Measurements from ENCODE around the gene TGFBR2.
"Not testable (repeated sequence)": the region's sequence is repeated elsewhere in the genome, so short reads cannot be mapped to it uniquely, and the experiment has no call there.

Gene TGFBR2

DNA sequence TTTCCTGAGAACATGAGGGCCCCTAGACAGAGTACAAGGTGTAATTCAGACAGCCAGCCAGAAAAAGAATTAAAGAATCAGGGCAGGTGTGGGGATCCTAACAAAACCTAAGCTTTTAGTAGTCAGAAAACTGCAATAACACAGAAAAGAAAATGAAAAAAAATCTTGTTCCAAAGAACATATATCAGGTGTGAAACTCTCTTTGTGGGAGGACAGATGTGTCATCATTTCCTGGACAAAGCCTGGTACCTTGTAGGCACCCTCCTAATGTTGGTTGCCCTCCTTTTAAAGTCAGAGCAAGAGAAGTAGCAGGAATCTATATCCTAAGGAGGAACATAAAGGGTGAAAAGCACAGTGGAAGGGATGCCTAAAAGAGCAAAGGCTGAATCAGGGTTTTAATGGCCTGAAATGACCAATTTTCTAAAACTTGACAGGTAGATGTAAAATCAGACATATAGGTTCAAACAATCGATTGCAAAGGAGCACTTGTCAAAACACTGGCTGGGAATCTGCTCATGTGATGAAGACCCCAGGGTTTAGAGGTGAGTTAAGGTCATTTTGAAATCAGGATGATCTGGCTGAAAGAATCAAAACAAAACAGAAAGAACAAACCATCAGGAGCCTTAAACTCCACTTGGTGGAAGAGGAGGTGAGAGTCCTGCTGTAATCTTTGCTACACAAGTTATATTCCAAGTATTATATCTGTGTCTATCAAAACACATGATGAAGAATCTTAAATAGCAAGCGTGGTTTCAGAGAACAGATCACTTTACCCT is 54.9 kb downstream of the TGFBR2 start:
- H3K4me3 Mint-ChIP-seq: peak overlapping the region; percentile 49
- peaks cover 66% of the 10 kb centered on the region for H3K36me3 Mint-ChIP-seq
- H3K9me3 Mint-ChIP-seq: no peaks in the 10 kb centered on the region
- peak overlapping the region; percentile 86 for H3K27ac Mint-ChIP-seq
- ATAC-seq: no peak
- peaks cover 81% of the 10 kb centered on the region for H3K4me1 Mint-ChIP-seq
- H3K27me3 Mint-ChIP-seq: no peaks in the 10 kb centered on the region

DNA sequence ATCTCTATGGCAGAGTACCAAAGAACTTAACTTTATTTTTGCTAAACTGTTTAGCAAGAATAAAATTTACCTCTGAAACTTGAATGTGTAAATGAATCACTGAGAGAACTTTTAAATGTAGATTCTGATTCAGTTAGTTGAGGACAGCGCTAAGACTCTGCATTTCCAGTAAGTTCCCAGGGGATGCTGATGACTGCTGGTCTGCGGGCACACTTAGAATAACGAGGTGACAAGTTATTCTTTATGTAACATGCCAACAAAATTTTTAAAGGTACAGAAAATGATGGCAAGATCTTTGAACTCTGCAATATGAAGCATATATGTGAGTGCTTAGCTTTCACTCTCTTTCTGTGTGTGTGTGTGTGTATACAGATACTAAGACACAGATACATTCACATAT is 56.4 kb downstream of the TGFBR2 start:
- Mint-ChIP-seq H3K27ac (peak overlapping the region; percentile 6), H3K36me3 (peaks cover 57% of the 10 kb centered on the region), H3K4me3 (no peak overlapping the region), H3K9me3 (no peaks in the 10 kb centered on the region), H3K27me3 (no peaks in the 10 kb centered on the region), H3K4me1 (peaks cover 66% of the 10 kb centered on the region)
- ATAC-seq: no peak

DNA sequence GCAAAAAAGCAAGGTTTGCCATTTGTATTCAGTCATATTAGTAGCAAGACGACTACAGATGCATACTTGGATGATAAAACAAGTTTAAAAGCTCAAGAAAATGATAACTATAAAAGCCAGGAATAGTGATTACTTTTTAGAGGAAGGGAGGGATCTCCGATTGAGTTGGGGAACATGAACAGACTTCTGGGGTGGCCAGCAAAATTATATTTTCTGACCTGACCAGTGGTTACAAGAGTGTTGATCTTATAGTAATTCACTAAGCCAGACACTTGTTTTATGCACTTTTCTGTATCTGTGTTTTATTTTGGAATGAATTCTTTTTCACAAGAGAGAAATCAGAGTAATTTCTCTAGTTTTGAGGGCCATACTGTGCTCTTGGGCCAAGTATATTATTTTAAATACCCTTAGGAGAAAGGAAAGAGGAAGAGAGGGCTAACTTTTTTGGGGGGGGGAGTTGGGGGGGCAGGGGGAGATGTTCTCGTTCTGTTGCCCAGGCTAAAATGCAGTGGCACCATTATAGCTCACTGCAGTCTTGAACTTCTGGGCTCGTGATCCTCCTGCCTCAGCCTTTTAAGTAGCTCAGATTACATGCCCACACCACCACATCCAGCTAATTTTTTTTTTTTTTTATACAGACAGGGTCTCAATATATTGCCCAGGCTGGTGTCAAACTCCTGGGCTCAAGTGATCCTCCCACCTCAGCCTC is 57.3 kb downstream of the TGFBR2 start:
- ATAC-seq: no peak
- no peak overlapping the region for H3K4me3 Mint-ChIP-seq
- peaks cover 66% of the 10 kb centered on the region for H3K4me1 Mint-ChIP-seq
- peaks cover 59% of the 10 kb centered on the region for H3K36me3 Mint-ChIP-seq
- H3K9me3 Mint-ChIP-seq: peaks cover 2% of the 10 kb centered on the region
- no peaks in the 10 kb centered on the region for H3K27me3 Mint-ChIP-seq
- H3K27ac Mint-ChIP-seq: peak overlapping the region; percentile 64

DNA sequence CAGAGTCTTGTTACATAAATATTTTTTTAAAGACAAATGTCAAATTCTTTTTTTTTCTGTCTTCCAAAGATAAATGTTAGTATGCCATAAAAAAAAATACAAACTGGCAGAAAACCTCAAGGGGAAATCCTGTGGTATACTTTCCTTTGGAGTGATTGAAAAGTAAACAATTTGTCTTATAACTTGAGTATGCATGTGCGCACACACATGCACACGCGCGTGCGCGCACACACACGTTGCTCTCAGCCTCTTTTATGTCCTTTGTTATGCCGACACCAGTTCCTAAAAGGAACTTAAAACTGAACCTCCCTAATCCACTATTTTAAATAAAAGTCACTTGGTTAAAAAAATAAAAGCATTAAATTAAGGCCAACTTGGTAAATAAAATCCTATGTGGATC is 58.1 kb downstream of the TGFBR2 start:
- peaks cover 61% of the 10 kb centered on the region for H3K36me3 Mint-ChIP-seq
- H3K4me3 Mint-ChIP-seq: no peak overlapping the region

DNA sequence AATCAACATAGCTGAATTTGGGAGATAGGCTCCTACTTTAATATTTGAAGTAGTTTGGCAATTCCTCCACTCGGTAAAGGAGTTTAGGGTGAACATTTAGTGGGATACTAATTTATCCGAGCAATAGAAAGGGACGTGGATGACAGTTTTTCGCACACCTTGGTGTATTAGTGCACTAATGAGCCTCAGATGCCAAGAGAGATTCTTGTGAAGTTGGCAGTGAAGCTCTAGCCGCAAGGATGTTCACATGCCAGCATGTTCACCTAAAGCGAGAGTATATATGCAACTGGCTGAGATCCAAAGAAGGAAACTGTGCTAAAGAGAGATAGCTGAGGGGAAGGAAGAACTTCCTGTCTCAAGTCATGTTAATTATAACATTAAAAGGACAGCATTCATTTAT is 58.5 kb downstream of the TGFBR2 start:
- H3K36me3 Mint-ChIP-seq: peaks cover 65% of the 10 kb centered on the region
- H3K9me3 Mint-ChIP-seq: peaks cover 6% of the 10 kb centered on the region
- no peak for ATAC-seq
- no peaks in the 10 kb centered on the region for H3K27me3 Mint-ChIP-seq
- H3K4me3 Mint-ChIP-seq: no peak overlapping the region
- peaks cover 68% of the 10 kb centered on the region for H3K4me1 Mint-ChIP-seq
- peak overlapping the region; percentile 64 for H3K27ac Mint-ChIP-seq

More for the DNA sequence above, 58.1 kb downstream of the TGFBR2 start:
- ATAC-seq: no peak
- Mint-ChIP-seq H3K9me3 (peaks cover 6% of the 10 kb centered on the region), H3K4me1 (peaks cover 66% of the 10 kb centered on the region), H3K27ac (peak overlapping the region; percentile 64), H3K27me3 (no peaks in the 10 kb centered on the region)

DNA sequence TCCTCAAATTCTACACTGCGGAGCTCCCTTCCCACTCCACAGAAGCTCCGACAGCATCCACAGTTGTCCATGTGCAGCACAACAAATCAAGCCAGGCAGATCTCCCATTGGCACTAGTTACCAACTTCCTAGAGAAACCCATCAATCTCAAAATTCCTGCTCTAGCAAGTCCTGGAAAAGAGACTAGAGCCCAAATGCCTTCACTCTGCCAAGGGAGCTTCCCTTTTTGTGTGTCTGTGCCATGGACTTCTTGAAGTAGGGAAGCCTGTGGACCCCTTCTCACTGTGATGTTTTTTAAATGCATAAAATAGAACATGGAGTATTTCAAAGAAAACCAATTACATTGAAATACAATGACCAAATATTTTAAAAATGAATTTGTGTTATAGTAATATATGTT is 59.1 kb downstream of the TGFBR2 start:
- Mint-ChIP-seq H3K27me3 (no peaks in the 10 kb centered on the region), H3K9me3 (peaks cover 6% of the 10 kb centered on the region), H3K4me1 (peaks cover 71% of the 10 kb centered on the region), H3K27ac (peak overlapping the region; percentile 64), H3K36me3 (peaks cover 69% of the 10 kb centered on the region), H3K4me3 (no peak overlapping the region)
- no peak for ATAC-seq

DNA sequence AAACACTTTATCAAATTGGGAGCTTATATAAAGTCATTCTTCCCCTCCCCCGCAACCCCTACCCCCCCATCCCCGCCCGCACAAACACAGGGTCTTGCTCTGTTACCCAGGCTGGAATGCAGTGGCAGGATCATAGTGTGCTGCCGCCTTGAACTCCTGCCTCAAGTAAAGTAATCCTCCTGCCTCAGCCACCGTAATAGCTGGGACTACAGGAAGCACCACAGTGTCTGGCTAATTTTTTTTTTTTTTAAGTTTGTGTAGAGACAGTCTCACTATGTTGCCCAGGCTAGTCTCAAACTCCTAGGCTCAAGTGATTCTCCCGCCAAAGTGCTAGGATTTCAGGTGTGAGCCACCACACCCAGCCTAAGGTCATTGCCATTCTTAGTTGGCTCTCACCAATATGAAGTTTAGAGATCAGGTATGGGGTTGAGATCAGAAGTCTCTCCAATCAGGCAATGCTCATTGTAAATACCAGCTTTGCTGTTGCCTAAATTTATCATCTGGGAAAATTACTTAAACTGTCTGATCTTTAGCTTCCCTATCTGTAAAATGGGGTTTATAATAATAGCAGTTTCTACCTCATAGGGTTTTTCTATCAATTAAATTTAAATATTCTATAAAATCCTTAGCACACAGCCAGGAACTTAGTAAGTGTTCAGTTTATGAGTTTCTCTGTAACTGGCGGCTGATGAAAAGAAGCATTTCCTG is 60.3 kb downstream of the TGFBR2 start:
- Mint-ChIP-seq H3K4me3 (no peak overlapping the region), H3K9me3 (peaks cover 6% of the 10 kb centered on the region), H3K27ac (peak overlapping the region; percentile 65), H3K36me3 (peaks cover 69% of the 10 kb centered on the region), H3K27me3 (no peaks in the 10 kb centered on the region), H3K4me1 (peaks cover 69% of the 10 kb centered on the region)
- no peak for ATAC-seq

DNA sequence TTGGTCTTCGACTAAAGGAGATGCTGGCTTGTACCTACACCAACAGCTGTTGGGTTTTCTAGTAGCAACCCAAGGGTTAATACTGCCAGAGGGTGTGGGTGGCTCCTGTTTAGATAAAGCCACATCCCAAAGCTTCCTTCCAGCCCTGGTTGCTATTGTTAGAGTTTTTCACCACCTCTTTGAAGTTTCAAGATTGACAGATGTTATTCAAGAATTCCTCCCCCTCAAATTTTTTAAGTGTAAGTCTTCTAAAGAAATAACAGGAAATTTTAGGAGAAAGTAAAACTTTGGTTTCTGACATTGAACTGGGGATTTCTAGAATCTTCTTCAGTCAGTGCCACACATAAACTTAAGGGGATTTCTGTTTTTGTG is 60.9 kb downstream of the TGFBR2 start:
- peak; percentile 53 for ATAC-seq
- Mint-ChIP-seq H3K4me3 (no peak overlapping the region), H3K27me3 (no peaks in the 10 kb centered on the region), H3K4me1 (peaks cover 69% of the 10 kb centered on the region), H3K9me3 (peaks cover 6% of the 10 kb centered on the region), H3K36me3 (peaks cover 69% of the 10 kb centered on the region), H3K27ac (peak overlapping the region; percentile 65)

DNA sequence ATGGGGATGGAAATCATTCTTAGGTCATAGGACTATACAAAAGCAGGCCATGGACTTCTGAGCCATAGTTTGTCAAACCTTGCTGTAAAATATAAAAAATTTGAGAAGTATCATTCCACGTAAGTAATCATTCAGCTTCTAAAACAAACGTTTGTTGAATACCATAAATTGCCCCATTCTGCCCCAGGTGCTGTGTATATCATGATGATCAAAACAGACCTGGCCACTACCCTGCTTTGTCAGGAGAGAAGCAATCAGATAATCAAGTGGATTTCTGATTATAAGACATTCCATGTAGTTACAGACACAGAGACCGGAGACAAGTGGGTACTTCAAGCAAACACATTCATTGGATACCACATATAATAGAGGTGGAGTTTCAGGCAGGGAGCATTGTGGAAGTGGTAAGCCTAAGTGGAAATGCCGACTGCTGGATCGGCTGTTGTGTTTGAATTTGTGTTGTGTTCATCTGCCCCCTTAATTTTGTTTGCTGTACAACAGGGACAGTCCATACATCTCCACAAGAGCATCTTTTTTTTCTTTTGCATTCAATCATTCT is 61.7 kb downstream of the TGFBR2 start:
- Mint-ChIP-seq H3K36me3 (peaks cover 71% of the 10 kb centered on the region), H3K4me1 (peaks cover 72% of the 10 kb centered on the region), H3K9me3 (peaks cover 6% of the 10 kb centered on the region), H3K4me3 (no peak overlapping the region), H3K27me3 (no peaks in the 10 kb centered on the region), H3K27ac (peak overlapping the region; percentile 65)
- ATAC-seq: no peak

DNA sequence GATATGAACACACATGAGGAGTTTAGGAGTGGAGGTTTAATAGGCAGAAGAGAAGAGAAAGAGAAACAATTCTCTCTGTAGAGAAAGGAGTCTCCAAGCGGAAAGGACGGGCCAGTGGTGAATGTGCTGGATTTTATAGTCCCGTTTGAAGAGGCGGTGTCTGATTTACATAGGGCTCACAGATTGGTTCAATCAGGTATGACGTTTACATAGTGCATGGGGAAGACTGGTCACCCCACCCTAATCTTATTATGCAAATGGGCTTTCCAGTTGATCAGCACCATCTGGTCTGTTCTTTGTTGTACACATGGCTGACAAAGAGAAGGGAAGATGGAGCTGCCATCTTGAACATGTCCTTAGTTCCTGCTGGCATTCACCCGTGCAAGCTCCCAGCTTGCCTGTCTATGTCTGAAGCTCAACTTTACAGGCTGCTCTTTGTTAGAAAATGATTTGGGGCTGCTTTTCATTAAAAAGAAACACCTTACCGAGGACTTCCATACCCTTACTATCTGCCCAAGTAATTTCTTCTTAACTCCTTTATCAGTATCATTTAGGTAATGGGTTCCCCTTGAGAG is 63.0 kb downstream of the TGFBR2 start:
- Mint-ChIP-seq H3K4me1 (peaks cover 68% of the 10 kb centered on the region), H3K36me3 (peaks cover 68% of the 10 kb centered on the region), H3K27ac (peak overlapping the region; percentile 65)
- not testable (repeated sequence) for H3K9me3 Mint-ChIP-seq, H3K27me3 Mint-ChIP-seq, H3K4me3 Mint-ChIP-seq, ATAC-seq

DNA sequence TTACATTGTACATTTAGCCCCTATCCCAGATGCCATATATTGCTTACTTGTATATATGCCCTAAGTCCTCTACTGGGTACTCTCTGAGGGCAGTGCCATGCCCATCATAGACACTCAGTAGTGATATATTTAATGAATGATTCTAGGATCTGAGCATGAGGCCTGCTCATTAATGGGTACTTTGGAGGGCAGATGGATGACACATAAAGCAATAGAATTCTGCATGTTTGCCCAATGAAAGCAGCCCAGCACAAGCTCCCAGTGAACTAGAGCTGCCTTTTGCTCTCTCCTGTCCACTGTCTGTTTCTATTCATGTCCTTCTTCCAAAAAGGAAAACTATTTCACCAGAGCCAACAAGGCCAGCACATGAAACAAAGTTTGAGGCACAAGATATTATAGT is 63.9 kb downstream of the TGFBR2 start:
- Mint-ChIP-seq H3K9me3 (peaks cover 6% of the 10 kb centered on the region), H3K27me3 (no peaks in the 10 kb centered on the region), H3K27ac (peak overlapping the region; percentile 65), H3K36me3 (peaks cover 71% of the 10 kb centered on the region), H3K4me1 (peaks cover 67% of the 10 kb centered on the region), H3K4me3 (no peak overlapping the region)
- no peak for ATAC-seq

DNA sequence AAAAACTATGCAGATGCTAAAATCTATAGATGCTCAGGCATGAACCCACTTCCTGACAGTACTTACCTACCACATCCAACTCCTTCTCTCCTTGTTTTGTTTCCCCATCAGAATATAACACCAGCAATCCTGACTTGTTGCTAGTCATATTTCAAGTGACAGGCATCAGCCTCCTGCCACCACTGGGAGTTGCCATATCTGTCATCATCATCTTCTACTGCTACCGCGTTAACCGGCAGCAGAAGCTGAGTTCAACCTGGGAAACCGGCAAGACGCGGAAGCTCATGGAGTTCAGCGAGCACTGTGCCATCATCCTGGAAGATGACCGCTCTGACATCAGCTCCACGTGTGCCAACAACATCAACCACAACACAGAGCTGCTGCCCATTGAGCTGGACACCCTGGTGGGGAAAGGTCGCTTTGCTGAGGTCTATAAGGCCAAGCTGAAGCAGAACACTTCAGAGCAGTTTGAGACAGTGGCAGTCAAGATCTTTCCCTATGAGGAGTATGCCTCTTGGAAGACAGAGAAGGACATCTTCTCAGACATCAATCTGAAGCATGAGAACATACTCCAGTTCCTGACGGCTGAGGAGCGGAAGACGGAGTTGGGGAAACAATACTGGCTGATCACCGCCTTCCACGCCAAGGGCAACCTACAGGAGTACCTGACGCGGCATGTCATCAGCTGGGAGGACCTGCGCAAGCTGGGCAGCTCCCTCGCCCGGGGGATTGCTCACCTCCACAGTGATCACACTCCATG is 65.3 kb downstream of the TGFBR2 start:
- H3K27ac Mint-ChIP-seq: peak overlapping the region; percentile 7
- peaks cover 83% of the 10 kb centered on the region for H3K36me3 Mint-ChIP-seq
- no peak for ATAC-seq
- H3K9me3 Mint-ChIP-seq: peaks cover 6% of the 10 kb centered on the region
- H3K27me3 Mint-ChIP-seq: no peaks in the 10 kb centered on the region
- peaks cover 79% of the 10 kb centered on the region for H3K4me1 Mint-ChIP-seq
- H3K4me3 Mint-ChIP-seq: no peak overlapping the region

DNA sequence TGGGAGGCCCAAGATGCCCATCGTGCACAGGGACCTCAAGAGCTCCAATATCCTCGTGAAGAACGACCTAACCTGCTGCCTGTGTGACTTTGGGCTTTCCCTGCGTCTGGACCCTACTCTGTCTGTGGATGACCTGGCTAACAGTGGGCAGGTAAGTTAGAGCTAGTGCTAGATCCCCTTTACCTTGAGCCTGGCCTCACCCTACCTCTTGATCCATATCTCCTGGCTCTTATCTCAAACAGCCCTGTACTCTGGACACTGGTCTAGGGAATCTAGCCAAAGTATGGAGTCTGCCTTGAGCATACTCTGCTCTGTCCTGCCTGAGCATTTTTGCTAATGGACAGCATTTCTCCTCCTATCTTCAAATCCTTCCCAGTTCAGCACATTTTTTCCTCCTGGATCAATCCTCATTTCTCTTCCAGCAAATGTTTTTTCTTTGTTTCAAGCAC is 65.9 kb downstream of the TGFBR2 start:
- peaks cover 6% of the 10 kb centered on the region for H3K9me3 Mint-ChIP-seq
- no peak for ATAC-seq
- peaks cover 89% of the 10 kb centered on the region for H3K36me3 Mint-ChIP-seq
- H3K4me1 Mint-ChIP-seq: peaks cover 85% of the 10 kb centered on the region
- H3K27me3 Mint-ChIP-seq: no peaks in the 10 kb centered on the region
- H3K4me3 Mint-ChIP-seq: no peak overlapping the region
- peak overlapping the region; percentile 7 for H3K27ac Mint-ChIP-seq

DNA sequence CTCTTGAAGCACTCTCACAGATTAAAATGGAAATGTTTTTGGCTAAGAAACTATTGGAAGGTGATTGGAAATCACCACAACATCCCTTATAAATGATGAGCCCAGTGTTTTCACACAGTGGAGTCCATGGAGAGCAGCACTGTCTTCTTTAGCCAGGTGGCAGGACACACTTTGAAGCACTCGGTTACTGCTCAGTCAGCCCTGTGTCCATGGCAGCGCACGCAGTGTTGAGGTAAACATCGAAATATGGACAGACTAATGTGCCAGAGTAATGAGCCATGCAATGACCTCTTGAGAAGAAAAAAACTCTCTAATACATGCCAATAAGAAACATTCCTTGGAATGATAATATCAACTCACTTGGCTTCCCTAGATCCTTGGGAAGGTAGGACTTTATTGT is 66.6 kb downstream of the TGFBR2 start:
- H3K4me3 Mint-ChIP-seq: no peak overlapping the region

More for the DNA sequence above, 66.6 kb downstream of the TGFBR2 start:
- peaks cover 87% of the 10 kb centered on the region for H3K4me1 Mint-ChIP-seq
- H3K9me3 Mint-ChIP-seq: peaks cover 6% of the 10 kb centered on the region
- no peak for ATAC-seq
- H3K27ac Mint-ChIP-seq: peak overlapping the region; percentile 7
- peaks cover 93% of the 10 kb centered on the region for H3K36me3 Mint-ChIP-seq
- no peaks in the 10 kb centered on the region for H3K27me3 Mint-ChIP-seq
